ENCODE data around the gene MCC.

The MCC gene

DNA sequence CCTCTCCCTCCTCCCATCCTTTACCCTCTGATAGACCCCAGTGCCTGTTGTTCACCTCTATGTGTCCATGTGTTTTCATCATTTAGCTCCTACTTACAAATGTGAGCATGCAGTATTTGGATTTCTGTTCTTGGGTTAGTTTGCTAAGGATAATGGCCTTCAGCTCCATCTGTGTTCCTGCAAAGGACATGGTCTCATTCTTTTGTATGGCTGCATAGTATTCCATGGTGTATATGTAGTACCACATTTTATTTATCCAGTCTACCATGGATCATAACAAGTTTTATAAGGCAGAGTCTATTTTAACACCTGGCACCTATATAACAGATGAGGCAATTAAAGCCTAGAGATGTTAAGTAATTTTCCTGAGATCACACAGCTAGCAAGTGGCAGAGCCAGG is 32.6 kb upstream of the MCC start:
- no peak overlapping the region for H3K4me3 ChIP-seq (ENCODE audit: low read depth, low read length)
- DNase-seq (ENCODE audit: low read depth) = no peak
- TF ChIP-seq, protein P1, sequence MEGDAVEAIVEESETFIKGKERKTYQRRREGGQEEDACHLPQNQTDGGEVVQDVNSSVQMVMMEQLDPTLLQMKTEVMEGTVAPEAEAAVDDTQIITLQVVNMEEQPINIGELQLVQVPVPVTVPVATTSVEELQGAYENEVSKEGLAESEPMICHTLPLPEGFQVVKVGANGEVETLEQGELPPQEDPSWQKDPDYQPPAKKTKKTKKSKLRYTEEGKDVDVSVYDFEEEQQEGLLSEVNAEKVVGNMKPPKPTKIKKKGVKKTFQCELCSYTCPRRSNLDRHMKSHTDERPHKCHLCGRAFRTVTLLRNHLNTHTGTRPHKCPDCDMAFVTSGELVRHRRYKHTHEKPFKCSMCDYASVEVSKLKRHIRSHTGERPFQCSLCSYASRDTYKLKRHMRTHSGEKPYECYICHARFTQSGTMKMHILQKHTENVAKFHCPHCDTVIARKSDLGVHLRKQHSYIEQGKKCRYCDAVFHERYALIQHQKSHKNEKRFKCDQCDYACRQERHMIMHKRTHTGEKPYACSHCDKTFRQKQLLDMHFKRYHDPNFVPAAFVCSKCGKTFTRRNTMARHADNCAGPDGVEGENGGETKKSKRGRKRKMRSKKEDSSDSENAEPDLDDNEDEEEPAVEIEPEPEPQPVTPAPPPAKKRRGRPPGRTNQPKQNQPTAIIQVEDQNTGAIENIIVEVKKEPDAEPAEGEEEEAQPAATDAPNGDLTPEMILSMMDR (IDR thresholded peaks at IDR 0.05; ENCODE audit: low read depth, low read length, missing control alignments) = no peak

DNA sequence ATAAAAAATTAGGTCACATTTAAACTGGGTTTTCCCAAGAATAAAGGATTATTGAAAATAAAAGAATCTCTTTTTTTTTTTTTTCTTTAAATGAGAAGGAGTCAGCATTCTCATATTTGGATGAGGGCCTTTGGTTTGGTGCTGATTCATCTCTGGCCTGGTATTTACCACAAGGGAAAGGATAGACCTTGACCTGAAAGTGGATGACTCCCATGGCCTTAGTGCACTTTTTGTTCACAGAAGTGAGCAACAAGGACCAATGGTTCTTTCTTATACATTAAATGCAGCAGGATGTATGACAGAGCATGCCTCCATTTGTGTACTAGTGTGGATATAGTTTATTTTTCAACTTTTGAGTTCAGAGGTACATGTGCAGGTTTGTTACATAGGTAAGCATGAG is 32.2 kb upstream of the MCC start:
- no peak overlapping the region for H3K4me3 ChIP-seq (ENCODE audit: low read depth, low read length)
- DNase-seq (ENCODE audit: low read depth) = no peak
- TF ChIP-seq, protein P1 (IDR thresholded peaks at IDR 0.05; ENCODE audit: low read depth, low read length, missing control alignments) = no peak

DNA sequence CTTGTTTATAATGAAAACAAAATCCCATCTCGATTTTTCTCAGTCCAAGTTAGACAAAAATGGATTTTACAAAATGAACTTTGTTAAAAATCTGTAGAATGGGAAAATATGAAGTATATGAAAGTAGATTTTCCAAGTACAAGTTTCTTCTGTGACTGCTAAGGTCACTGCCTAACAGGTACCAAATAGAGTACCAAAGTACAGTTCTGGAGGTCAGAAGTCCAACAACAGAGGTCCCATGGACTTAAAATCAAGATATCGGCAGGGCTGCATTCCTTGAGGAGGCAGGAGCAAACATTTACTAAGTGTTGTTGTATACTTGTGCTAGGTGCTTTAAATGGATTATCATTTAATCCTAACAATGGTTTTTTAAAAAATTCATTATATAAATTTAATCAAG is 31.2 kb upstream of the MCC start:
- H3K4me3 ChIP-seq (ENCODE audit: low read depth, low read length) = no peak overlapping the region
- TF ChIP-seq, protein P1 (IDR thresholded peaks at IDR 0.05; ENCODE audit: low read depth, low read length, missing control alignments) = no peak
- DNase-seq (ENCODE audit: low read depth) = no peak

DNA sequence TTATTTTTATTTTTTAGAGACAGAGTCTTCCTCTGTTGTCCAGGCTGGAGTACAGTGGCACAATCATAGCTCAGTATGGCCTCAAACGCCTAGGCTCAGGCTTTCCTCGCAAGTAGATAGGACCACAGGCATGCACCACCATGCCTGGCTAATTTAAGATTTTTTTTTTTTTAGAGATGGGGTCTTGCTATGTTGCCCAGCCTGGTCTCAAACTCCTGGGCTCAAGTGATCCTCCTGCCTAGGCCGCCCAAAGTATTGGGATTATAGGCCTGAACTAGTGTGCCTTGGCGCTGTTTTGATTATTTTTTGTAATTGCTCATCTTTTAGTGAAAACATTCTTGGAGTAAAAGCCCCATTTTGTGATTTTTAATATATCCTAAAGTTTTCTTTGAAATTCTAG is 30.6 kb upstream of the MCC start:
- H3K4me3 ChIP-seq (ENCODE audit: low read depth, low read length) = no peak overlapping the region
- DNase-seq (ENCODE audit: low read depth) = no peak
- TF ChIP-seq, protein P1 (IDR thresholded peaks at IDR 0.05; ENCODE audit: low read depth, low read length, missing control alignments) = no peak

DNA sequence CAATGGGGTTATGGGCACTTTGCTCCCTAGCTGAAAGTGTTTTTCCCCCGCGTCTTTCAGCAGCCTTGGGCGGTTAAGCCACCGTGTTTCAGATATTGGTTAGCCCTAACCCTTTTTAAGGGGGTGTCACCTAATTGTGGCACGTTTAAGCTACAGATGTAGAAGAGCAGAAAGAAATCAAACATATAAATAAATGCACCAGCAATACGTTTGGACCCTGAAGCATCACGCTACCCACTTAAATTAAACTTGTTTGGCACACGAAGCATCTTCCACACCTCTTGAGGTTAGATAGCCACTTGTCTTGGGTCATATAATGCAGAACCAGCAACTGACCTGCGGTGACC is 26.0 kb upstream of the MCC start:
- TF ChIP-seq, protein P1 (IDR thresholded peaks at IDR 0.05; ENCODE audit: low read depth, low read length, missing control alignments) = no peak
- DNase-seq (ENCODE audit: low read depth) = no peak
- H3K4me3 ChIP-seq (ENCODE audit: low read depth, low read length) = peak overlapping the region; percentile 97

DNA sequence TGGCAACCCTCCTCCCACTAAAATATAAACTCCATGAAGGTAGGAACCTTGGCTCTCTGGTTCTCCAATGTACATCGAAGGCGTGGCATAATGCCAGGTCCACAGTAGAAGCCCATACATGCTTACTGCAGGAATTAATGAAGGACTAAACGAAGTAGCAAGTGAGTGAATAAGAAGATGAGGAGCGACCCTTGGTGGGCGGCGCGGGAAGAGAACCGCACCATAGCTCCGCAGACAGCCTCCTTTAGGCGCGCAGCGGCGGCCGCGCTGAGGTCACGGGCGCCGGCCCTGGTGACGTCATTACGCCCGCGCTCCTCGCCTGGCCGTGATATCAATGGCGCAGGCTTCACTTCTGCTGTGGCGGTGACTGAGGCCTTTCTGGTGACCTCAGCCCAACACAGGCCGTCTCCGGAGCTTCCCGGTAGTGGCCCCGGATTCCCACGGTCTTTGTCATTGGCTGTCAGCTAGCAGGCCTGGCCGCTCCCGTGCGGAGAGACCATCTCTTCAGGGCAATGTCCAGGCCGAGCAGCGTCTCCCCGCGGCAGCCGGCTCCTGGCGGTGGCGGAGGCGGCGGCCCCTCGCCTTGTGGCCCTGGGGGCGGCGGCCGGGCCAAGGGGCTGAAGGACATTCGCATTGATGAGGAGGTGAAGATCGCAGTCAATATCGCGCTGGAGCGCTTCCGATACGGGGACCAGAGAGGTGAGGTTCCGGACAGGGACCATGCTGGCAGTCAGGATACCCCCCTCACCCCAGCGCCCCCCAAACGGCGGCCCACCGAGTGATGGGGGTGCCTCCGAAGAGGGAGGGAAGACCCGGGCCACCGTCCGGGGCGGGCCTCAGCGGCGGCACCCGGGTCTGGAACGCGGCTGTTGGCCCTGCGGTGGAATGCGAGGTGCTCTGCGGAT is 25.4 kb upstream of the MCC start, which contains the start of gene YTHDC2:
TSS of gene YTHDC2 (plus strand) at position 311 of the 905 bp plus-strand sequence. CDS start at position 513, 202 bp downstream.
- peak within 1 kb of the TSS; percentile 97 for H3K4me3 ChIP-seq (ENCODE audit: low read depth, low read length)
- peak; percentile 45 for DNase-seq (ENCODE audit: low read depth)
- TF ChIP-seq, protein P1 (IDR thresholded peaks at IDR 0.05; ENCODE audit: low read depth, low read length, missing control alignments) = peak; percentile 21

DNA sequence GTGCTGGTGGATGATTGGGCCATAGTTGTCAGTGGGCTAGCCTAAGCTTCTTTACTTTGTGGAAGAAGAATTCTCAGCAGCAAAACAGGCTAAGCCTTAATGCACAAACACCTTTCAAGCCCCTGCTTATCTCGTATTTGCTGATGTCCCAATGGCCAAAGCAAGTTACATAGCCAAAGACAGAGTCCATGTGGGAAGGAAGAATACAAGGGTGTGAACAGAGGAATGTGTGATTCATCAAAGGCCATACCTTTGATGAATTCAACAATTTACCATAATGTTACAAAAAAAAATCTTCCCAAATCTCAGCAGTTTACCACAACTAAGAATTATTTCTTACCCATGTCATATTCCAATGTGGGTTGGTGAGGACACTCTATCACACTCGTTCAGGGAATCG is 24.1 kb upstream of the MCC start:
- no peak overlapping the region for H3K4me3 ChIP-seq (ENCODE audit: low read depth, low read length)
- TF ChIP-seq, protein P1 (IDR thresholded peaks at IDR 0.05; ENCODE audit: low read depth, low read length, missing control alignments) = no peak
- DNase-seq (ENCODE audit: low read depth) = no peak
